Measurements from ENCODE around the gene ACSM6. TPM values are rescaled to one million over a fixed set of nuclear protein-coding genes. Genes with fewer than 3 reads are reported as not detected.

ACSM6 gene
- polyA plus RNA-seq, 1 experiment, result not detected

DNA sequence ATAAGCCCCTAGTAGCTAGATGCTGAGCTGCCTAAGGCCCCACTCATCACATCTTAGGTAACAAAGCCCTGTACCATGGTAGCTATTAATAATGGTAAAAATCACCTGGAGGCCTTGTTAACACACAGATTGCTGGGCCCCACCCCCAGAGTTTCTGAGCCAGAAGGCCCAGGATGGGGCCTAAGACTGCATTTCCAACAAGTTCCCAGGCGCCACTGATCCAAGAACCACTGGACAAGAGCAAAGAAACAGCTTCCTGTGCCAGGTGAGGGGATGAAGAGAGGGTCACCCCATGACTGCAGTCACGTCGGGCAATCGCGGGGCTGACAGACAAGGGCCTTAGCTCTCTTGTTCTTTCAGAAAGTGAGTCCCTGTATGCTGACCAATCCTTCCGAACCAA lies 46.8 kb downstream of the ACSM6 start:
- no peak for DNase-seq (ENCODE audit: low read depth)
- no peaks in the 10 kb centered on the region for H3K27me3 ChIP-seq (ENCODE audit: control insufficient read depth, insufficient read depth, low read length)
- ChIA-PET POLR2A (no interaction called here), CTCF (interaction anchor here (1.1 to 10.1 kb wide), 3 partner anchors 30 to 119 kb away, joined by 3 to 322 read pairs (median 4); no protein-coding TSS in a partner anchor)
- no peak for TF ChIP-seq CTCF (IDR thresholded peaks at IDR 0.05; ENCODE audit: insufficient read depth, low read depth, low read length)
- H3K36me3 ChIP-seq (ENCODE audit: control insufficient read depth, insufficient read depth, low read length), result peaks cover 11% of the 10 kb centered on the region
- no peak overlapping the region for H3K4me3 ChIP-seq (ENCODE audit: low read depth, low read length)

DNA sequence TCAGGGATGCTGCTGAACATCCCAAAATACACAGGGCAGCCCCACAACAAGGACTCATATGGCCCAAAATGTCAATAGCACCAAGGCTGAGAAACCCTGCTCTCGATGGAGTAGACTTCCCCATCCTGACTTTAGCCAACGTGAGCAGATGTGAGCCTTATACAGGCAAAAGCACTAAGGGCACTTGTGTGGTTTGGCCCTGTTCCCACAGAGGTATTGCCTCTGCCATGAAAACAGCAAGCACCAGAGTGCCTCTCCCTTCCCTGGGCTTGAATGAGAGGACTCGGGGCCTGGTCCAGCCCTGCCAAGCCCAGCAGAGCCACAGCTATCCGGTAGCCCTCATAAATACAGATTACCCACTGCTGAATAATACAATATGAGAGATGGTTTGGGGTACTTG lies 47.5 kb downstream of the ACSM6 start:
- CTCF ChIA-PET, result interaction anchor here (1.0 to 10.1 kb wide), 6 partner anchors 25 to 119 kb away, joined by 3 to 322 read pairs (median 10); no protein-coding TSS in a partner anchor
- peaks cover 15% of the 10 kb centered on the region for H3K36me3 ChIP-seq (ENCODE audit: control insufficient read depth, insufficient read depth, low read length)
- no peak for DNase-seq (ENCODE audit: low read depth)
- TF ChIP-seq CTCF (IDR thresholded peaks at IDR 0.05; ENCODE audit: insufficient read depth, low read depth, low read length), result no peak
- POLR2A ChIA-PET, result no interaction called here
- no peak overlapping the region for H3K4me3 ChIP-seq (ENCODE audit: low read depth, low read length)
- H3K27me3 ChIP-seq (ENCODE audit: control insufficient read depth, insufficient read depth, low read length), result no peaks in the 10 kb centered on the region

GRCh38 chr10:95242581-95243317 lies 48.7 kb downstream of the ACSM6 start:
- Histone ChIP-seq H3K36me3 (ENCODE audit: control insufficient read depth, insufficient read depth, low read length) (peaks cover 15% of the 10 kb centered on the region), H3K27me3 (ENCODE audit: control insufficient read depth, insufficient read depth, low read length) (no peaks in the 10 kb centered on the region), H3K4me3 (ENCODE audit: low read depth, low read length) (no peak overlapping the region)
- ChIA-PET CTCF (interaction anchor here (0.6 to 10.1 kb wide), 33 partner anchors 8 to 393 kb away, joined by 3 to 322 read pairs (median 5); no protein-coding TSS in a partner anchor), POLR2A (no interaction called here)
- TF ChIP-seq CTCF (IDR thresholded peaks at IDR 0.05; ENCODE audit: insufficient read depth, low read depth, low read length), result peak; percentile 75
- no peak for DNase-seq (ENCODE audit: low read depth)

- H3K36me3 ChIP-seq (ENCODE audit: control insufficient read depth, insufficient read depth, low read length), result peaks cover 15% of the 10 kb centered on the region
- CTCF ChIA-PET, result interaction anchor here (0.6 to 10.1 kb wide), 30 partner anchors 8 to 392 kb away, joined by 3 to 322 read pairs (median 5); no protein-coding TSS in a partner anchor
- no peak for DNase-seq (ENCODE audit: low read depth)
- no peak overlapping the region for H3K4me3 ChIP-seq (ENCODE audit: low read depth, low read length)
- POLR2A ChIA-PET, result no interaction called here
- H3K27me3 ChIP-seq (ENCODE audit: control insufficient read depth, insufficient read depth, low read length), result no peaks in the 10 kb centered on the region
- TF ChIP-seq CTCF (IDR thresholded peaks at IDR 0.05; ENCODE audit: insufficient read depth, low read depth, low read length), result no peak
Observed at GRCh38 chr10:95243318-95243617, 49.2 kb downstream of the ACSM6 start.

DNA sequence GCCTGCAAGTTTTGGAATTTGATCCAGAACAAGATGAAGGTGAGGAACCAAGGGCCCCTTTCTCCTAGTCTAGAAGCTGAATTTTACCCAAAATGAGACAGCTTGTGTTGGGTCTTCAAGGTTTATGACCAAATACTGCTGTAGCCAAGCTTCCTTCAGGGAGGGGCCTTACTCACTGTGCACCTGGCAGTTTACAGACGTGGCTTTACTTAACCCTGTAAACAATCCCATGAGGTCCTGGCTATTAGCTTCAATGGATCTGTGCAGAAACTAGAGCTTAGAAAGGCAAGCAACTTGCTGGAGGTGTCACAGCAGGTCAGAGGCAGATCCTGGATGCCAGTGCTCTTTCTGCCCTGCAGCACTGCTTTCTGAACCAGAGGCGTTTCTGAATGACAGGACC lies 50.1 kb downstream of the ACSM6 start:
- no peaks in the 10 kb centered on the region for H3K27me3 ChIP-seq (ENCODE audit: control insufficient read depth, insufficient read depth, low read length)
- TF ChIP-seq CTCF (IDR thresholded peaks at IDR 0.05; ENCODE audit: insufficient read depth, low read depth, low read length), result no peak
- CTCF ChIA-PET, result interaction anchor here (0.7 to 10.1 kb wide), 13 partner anchors 9 to 131 kb away, joined by 3 to 322 read pairs (median 9); no protein-coding TSS in a partner anchor
- POLR2A ChIA-PET, result no interaction called here
- no peak for DNase-seq (ENCODE audit: low read depth)
- H3K36me3 ChIP-seq (ENCODE audit: control insufficient read depth, insufficient read depth, low read length), result peaks cover 14% of the 10 kb centered on the region
- no peak overlapping the region for H3K4me3 ChIP-seq (ENCODE audit: low read depth, low read length)

All from BJ (cell line).